Breast epithelium (tissue), 4 donors: ENCODE data around the gene SGK2. TPM values are rescaled to one million over a fixed set of nuclear protein-coding genes. Genes with fewer than 3 reads are reported as not detected.

ENCODE experiments used
- DNase-seq, 2 donors: peaks; one replicate each; pipeline ENCODE4 v3.0.0-alpha.2; 2019; ENCODE audit warnings: low spot score in 2 of 2
- H3K27ac ChIP-seq, 2 donors: fragments of 200-600 bp; sonication (generic) in 1 of 2; one replicate each; pipeline ENCODE4 v1.5.1; 2016 to 2019; ENCODE audit warnings: mild to moderate bottlenecking in 1 of 2
- H3K27me3 ChIP-seq, 2 donors: fragments of 200-600 bp; sonication (generic) in 1 of 2; one replicate each; pipeline versions ENCODE4 v1.5.1 to v1.6.0; 2017 to 2019; ENCODE audit warnings: control low read depth in 1 of 2, mild to moderate bottlenecking in 1 of 2
- H3K36me3 ChIP-seq: fragments of 200-600 bp; one replicate; pipeline ENCODE4 v1.5.1; 2019
- H3K4me1 ChIP-seq, 2 donors: fragments of 200-600 bp; sonication (generic); one replicate each; pipeline ENCODE4 v1.5.1; 2016 to 2019; ENCODE audit warnings: control low read depth in 1 of 2
- H3K4me3 ChIP-seq, 3 donors: fragments of 200-600 bp; sonication (generic); 1 replicate in 2 of 3; 2 replicates in 1 of 3; pipeline ENCODE4 v1.5.1; 2016 to 2019; ENCODE audit warnings: mild to moderate bottlenecking in 3 of 3, moderate library complexity in 2 of 3
- H3K9me3 ChIP-seq, 2 donors: fragments of 200-600 bp; sonication (generic) in 1 of 2; one replicate each; pipeline ENCODE4 v1.5.1; 2016 to 2019; ENCODE audit warnings: control low read depth in 1 of 2
- POLR2A ChIP-seq: fragments of 450-650 bp; IDR thresholded peaks from one replicate; pipeline ENCODE4 v1.6.1; 2016; ENCODE audit warnings: antibody characterized with exemption, mild to moderate bottlenecking, moderate library complexity
- POLR2AphosphoS5 ChIP-seq, 3 donors: sonication (generic); formaldehyde crosslinking; IDR thresholded peaks; one replicate each; pipeline ENCODE4 v1.6.1; 2017; ENCODE audit warnings: antibody characterized with exemption in 3 of 3
- intact Hi-C: fragments of 100-400 bp; cut with DNase I; formaldehyde crosslinking; loops from one replicate; pipeline ENCODE4 v1.15.1; 2023; ENCODE audit warnings: low total_unique reads
- total RNA-seq, 3 donors: library from RNA; depleted of rRNA; stranded (reverse); fragments of >200 nt; gene quantifications; one replicate each; pipeline ENCODE4 v1.1.0, GENCODE V29; 2016
- TF ChIP-seq, protein P1 (sequence below), 3 donors: fragments of 450-650 bp; IDR thresholded peaks; one replicate each; pipeline ENCODE4 v1.5.1; 2016 to 2017; ENCODE audit warnings: antibody characterized with exemption in 3 of 3, mild to moderate bottlenecking in 3 of 3, moderate library complexity in 3 of 3

Gene SGK2
- total RNA-seq, 3 donors from 2014 or later: 4.1 to 8.2 (median 6.4) TPM

DNA sequence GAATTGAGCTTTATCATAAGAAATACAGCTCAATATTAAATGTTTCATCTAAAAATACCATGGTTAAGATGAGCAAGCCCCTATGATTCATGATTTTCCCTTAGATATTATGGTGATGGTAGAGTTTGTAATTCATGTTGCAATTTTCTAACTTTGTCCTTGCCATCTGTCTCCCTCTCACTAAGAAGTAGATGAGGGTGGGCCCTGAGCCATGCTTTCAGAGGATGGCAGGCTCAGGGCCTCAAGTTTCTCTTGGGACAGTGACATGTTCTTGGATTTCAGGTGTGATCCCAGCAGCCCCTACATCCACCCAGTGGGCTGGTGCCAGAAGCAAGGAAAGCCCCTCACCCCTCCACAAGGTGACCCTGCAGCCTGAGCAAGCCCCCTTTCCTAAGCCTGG, 25.8 kb upstream of the SGK2 start:
- Histone ChIP-seq H3K36me3 (no peaks in the 10 kb centered on the region), H3K9me3 (no peaks in the 10 kb centered on the region), H3K27ac (no peak overlapping the region), H3K4me3 (no peak overlapping the region), H3K4me1 (no peaks in the 10 kb centered on the region), H3K27me3 (no peaks in the 10 kb centered on the region)
- TF ChIP-seq, protein P1, sequence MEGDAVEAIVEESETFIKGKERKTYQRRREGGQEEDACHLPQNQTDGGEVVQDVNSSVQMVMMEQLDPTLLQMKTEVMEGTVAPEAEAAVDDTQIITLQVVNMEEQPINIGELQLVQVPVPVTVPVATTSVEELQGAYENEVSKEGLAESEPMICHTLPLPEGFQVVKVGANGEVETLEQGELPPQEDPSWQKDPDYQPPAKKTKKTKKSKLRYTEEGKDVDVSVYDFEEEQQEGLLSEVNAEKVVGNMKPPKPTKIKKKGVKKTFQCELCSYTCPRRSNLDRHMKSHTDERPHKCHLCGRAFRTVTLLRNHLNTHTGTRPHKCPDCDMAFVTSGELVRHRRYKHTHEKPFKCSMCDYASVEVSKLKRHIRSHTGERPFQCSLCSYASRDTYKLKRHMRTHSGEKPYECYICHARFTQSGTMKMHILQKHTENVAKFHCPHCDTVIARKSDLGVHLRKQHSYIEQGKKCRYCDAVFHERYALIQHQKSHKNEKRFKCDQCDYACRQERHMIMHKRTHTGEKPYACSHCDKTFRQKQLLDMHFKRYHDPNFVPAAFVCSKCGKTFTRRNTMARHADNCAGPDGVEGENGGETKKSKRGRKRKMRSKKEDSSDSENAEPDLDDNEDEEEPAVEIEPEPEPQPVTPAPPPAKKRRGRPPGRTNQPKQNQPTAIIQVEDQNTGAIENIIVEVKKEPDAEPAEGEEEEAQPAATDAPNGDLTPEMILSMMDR (IDR thresholded peaks at IDR 0.05): no peak
- TF ChIP-seq POLR2A (no peak), POLR2AphosphoS5 (IDR thresholded peaks at IDR 0.05) (no peak)
- no peak for DNase-seq
- intact Hi-C loops: loop anchor here (5.0 kb wide), 1 partner anchor 549 kb away; no protein-coding TSS in a partner anchor

GRCh38 chr20:43534016-43534415, 24.8 kb upstream of the SGK2 start:
- H3K4me1 ChIP-seq: no peaks in the 10 kb centered on the region
- H3K36me3 ChIP-seq: no peaks in the 10 kb centered on the region
- no peak overlapping the region for H3K4me3 ChIP-seq
- no peak overlapping the region for H3K27ac ChIP-seq
- no peaks in the 10 kb centered on the region for H3K9me3 ChIP-seq
- no peaks in the 10 kb centered on the region for H3K27me3 ChIP-seq
- intact Hi-C loops: loop anchor here (5.0 kb wide), 1 partner anchor 548 kb away; no protein-coding TSS in a partner anchor
- no peak for DNase-seq
- TF ChIP-seq, protein P1 (IDR thresholded peaks at IDR 0.05): no peak
- TF ChIP-seq POLR2A: no peak
- no peak for TF ChIP-seq POLR2AphosphoS5 (IDR thresholded peaks at IDR 0.05)

GRCh38 chr20:43534791-43535350, 24.0 kb upstream of the SGK2 start:
- Histone ChIP-seq H3K36me3 (no peaks in the 10 kb centered on the region), H3K4me3 (no peak overlapping the region), H3K9me3 (no peaks in the 10 kb centered on the region), H3K27me3 (no peaks in the 10 kb centered on the region), H3K27ac (no peak overlapping the region), H3K4me1 (no peaks in the 10 kb centered on the region)
- DNase-seq: no peak
- intact Hi-C loops: loop anchor here (5.0 kb wide), 1 partner anchor 547 kb away; no protein-coding TSS in a partner anchor
- TF ChIP-seq, protein P1 (IDR thresholded peaks at IDR 0.05): no peak
- TF ChIP-seq POLR2A (no peak), POLR2AphosphoS5 (IDR thresholded peaks at IDR 0.05) (no peak)

DNA sequence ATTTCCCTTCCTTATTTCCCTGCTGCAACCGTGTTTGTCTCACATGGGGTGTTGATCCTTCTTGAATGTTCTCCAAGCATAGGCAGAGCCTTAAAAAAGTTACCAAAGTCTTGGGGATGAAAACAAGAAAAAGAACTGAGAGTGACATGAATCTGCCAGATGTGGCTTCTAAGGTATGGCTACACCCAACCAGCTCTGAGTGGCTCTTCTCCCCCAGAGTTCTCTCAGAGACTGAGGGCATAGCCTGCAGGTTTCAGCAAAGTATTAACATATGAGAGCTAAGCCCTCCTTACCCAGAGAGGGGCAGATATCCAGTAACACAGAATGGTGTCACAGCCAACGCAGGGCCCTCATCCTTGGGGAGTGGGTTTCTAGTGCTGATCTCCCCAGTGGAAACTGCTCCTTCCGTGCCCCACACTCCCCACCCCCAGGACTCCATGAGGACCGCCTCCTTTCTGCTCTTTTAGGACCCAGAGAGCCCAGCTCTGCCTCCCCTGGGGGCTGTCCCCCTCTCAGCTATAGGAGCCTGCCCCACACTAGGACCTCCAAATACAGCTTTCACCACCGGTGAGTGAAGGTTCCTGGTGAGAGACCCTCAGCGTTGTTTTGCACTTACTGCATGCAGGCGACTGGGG, 23.3 kb upstream of the SGK2 start:
- H3K9me3 ChIP-seq: no peaks in the 10 kb centered on the region
- no peak for DNase-seq
- H3K4me3 ChIP-seq: no peak overlapping the region
- intact Hi-C loops: no loop called here
- TF ChIP-seq POLR2AphosphoS5 (IDR thresholded peaks at IDR 0.05): no peak
- TF ChIP-seq, protein P1 (IDR thresholded peaks at IDR 0.05): no peak
- TF ChIP-seq POLR2A: no peak
- no peaks in the 10 kb centered on the region for H3K36me3 ChIP-seq
- no peaks in the 10 kb centered on the region for H3K4me1 ChIP-seq
- H3K27me3 ChIP-seq: no peaks in the 10 kb centered on the region
- no peak overlapping the region for H3K27ac ChIP-seq

DNA sequence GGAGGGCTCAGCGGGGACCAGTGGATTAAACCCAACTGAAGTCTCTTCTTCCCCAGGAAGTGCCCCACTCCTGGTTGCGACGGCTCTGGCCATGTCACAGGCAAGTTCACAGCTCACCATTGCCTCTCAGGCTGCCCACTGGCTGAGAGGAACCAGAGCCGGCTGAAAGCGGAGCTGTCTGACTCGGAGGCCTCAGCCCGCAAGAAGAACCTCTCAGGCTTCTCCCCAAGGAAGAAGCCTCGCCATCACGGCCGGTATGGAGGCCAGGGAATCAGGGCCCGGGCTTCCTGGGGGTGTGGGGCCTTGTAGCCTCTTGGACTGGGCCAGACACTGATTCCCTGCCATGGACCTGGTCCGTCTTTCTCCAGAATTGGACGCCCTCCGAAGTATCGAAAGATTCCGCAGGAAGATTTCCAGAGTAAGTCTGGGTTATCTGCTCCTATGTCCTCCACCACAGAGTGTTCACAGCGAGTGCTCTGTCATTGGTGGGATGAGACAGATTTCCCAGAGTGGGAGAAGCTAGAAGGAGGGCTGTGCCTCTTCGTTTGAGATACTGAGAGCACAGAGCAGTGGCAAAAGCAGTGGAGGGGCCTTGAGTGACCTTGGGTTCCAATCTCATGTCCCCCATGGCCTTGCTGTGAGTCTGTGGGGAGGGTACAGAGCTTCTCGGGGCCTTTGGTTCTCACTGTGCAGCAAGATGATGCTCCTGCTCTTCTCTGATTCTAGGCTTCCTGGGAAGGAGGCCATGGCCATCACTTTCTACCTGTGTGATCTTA, 22.6 kb upstream of the SGK2 start:
- H3K27ac ChIP-seq: no peak overlapping the region
- peak in 1 of 2 donors; percentile 14 for DNase-seq
- no peak overlapping the region for H3K4me3 ChIP-seq
- H3K9me3 ChIP-seq: no peaks in the 10 kb centered on the region
- H3K36me3 ChIP-seq: no peaks in the 10 kb centered on the region
- TF ChIP-seq POLR2A: no peak
- TF ChIP-seq, protein P1 (IDR thresholded peaks at IDR 0.05): no peak
- no peak for TF ChIP-seq POLR2AphosphoS5 (IDR thresholded peaks at IDR 0.05)
- intact Hi-C loops: no loop called here
- no peaks in the 10 kb centered on the region for H3K4me1 ChIP-seq
- no peaks in the 10 kb centered on the region for H3K27me3 ChIP-seq
